Measurements from ENCODE around the gene RANBP3. TPM values are rescaled to one million over a fixed set of nuclear protein-coding genes. Genes with fewer than 3 reads are reported as not detected.
A peak's percentile ranks its signal among the peaks of the same experiment; 100 is the strongest.

RANBP3 gene
- total RNA-seq, 1 donor from 2014 or later = 98.5 TPM

GRCh38 chr19:5973867-5974635 lies 3.9 kb downstream of the RANBP3 start:
- Mint-ChIP-seq H3K27ac (peak overlapping the region; percentile 73), H3K4me3 (peak overlapping the region; percentile 65), H3K9me3 (no peaks in the 10 kb centered on the region), H3K36me3 (ENCODE audit: low read depth) (peaks cover 42% of the 10 kb centered on the region), H3K27me3 (no peaks in the 10 kb centered on the region), H3K4me1 (peaks cover 75% of the 10 kb centered on the region)
- no peak for TF ChIP-seq CTCF (IDR thresholded peaks at IDR 0.05)
- ATAC-seq (ENCODE audit: low read depth) = no peak
- CTCF ChIA-PET = interaction anchor here (1.0 to 2.7 kb wide), 2 partner anchors 13 to 170 kb away, joined by 3 to 8 read pairs; no protein-coding TSS in a partner anchor
- no peak for DNase-seq
- POLR2A ChIA-PET = interaction anchor here (1.6 kb wide), 1 partner anchor 70 kb away, joined by 6 read pairs; the partner anchor contains the start of gene VMAC
- intact Hi-C loops (cut with micrococcal nuclease) = no loop called here

DNA sequence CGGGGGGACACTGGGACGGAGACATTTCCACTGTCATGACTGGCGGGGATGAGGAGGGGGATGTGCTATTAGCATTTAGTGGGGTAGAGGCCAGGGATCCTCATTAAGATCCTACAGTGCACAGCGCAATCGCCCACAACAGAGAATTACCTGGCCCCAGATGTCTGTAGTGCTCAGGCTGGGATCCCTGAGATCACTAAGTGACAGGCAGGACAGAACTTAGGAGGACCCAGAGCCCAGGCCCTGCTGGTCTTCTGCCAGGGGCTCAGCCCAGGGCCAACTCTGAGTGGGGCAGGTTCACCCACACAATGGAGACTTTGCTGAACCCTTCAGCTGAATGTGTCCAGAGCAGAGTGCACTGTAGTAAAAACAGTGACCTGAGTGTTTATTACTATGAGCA lies 4.6 kb downstream of the RANBP3 start:
- H3K27me3 Mint-ChIP-seq = no peaks in the 10 kb centered on the region
- no peak overlapping the region for H3K4me3 Mint-ChIP-seq
- H3K9me3 Mint-ChIP-seq = no peaks in the 10 kb centered on the region
- intact Hi-C loops (cut with micrococcal nuclease) = no loop called here
- ChIA-PET POLR2A (no interaction called here), CTCF (no interaction called here)
- no peak for DNase-seq
- H3K4me1 Mint-ChIP-seq = peaks cover 77% of the 10 kb centered on the region
- no peak for TF ChIP-seq CTCF (IDR thresholded peaks at IDR 0.05)
- H3K36me3 Mint-ChIP-seq (ENCODE audit: low read depth) = peaks cover 45% of the 10 kb centered on the region
- H3K27ac Mint-ChIP-seq = peak overlapping the region; percentile 12
- ATAC-seq (ENCODE audit: low read depth) = no peak

DNA sequence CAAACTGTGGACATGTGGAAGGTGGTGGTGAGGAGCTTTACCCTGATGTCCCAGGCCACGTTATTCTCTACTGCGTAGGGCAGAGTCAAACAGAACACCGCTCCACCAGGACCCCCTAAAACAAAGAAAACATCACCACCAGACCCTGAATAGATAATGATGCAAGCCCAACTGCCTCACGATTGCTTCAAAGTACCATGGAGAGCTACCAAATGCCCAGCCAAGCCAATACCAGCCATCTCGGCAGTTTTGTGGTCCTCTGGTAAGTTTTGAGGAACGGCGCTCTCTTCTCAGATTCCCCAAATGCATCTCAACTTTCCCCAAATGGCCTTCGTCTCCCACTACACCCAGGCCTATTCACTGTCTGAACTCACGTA lies 5.6 kb downstream of the RANBP3 start:
- DNase-seq (no peak), ATAC-seq (ENCODE audit: low read depth) (no peak)
- POLR2A ChIA-PET = no interaction called here
- peaks cover 46% of the 10 kb centered on the region for H3K36me3 Mint-ChIP-seq (ENCODE audit: low read depth)
- H3K27ac Mint-ChIP-seq = no peak overlapping the region
- H3K27me3 Mint-ChIP-seq = no peaks in the 10 kb centered on the region
- no peak overlapping the region for H3K4me3 Mint-ChIP-seq
- TF ChIP-seq CTCF (IDR thresholded peaks at IDR 0.05) = no peak
- peaks cover 82% of the 10 kb centered on the region for H3K4me1 Mint-ChIP-seq
- intact Hi-C loops (cut with micrococcal nuclease) = no loop called here
- H3K9me3 Mint-ChIP-seq = no peaks in the 10 kb centered on the region
- CTCF ChIA-PET = no interaction called here

GRCh38 chr19:5971714-5972354 lies 6.1 kb downstream of the RANBP3 start:
- intact Hi-C loops (cut with micrococcal nuclease) = no loop called here
- no peak for ATAC-seq (ENCODE audit: low read depth)
- no peak for TF ChIP-seq CTCF (IDR thresholded peaks at IDR 0.05)
- Mint-ChIP-seq H3K4me3 (no peak overlapping the region), H3K27me3 (no peaks in the 10 kb centered on the region), H3K9me3 (no peaks in the 10 kb centered on the region), H3K27ac (no peak overlapping the region), H3K4me1 (peaks cover 81% of the 10 kb centered on the region), H3K36me3 (ENCODE audit: low read depth) (peaks cover 42% of the 10 kb centered on the region)
- POLR2A ChIA-PET = no interaction called here
- CTCF ChIA-PET = no interaction called here
- no peak for DNase-seq

DNA sequence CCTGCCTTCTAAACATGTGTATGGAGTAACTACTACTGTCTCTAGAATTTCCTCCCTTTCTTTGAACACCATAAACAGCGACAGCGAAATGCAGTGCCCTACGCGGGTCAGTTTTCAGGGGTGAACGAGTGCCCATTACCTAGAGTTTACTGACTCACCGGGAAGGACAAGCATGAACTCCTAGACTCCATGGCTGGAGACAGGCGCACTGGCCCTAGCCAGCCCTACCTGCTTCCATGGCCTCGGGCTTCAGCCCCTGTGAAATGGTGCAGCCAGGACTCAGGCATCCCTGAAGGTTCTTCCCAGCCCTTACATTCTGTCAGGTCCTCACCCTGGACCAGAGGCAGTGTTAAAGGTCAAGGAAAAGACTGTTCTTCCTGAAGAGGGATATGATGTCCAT lies 8.5 kb downstream of the RANBP3 start:
- H3K27me3 Mint-ChIP-seq = no peaks in the 10 kb centered on the region
- ChIA-PET CTCF (interaction anchor here (0.8 to 3.5 kb wide), 4 partner anchors 11 to 53 kb away, joined by 3 to 24 read pairs (median 7); no protein-coding TSS in a partner anchor), POLR2A (no interaction called here)
- H3K4me3 Mint-ChIP-seq = no peak overlapping the region
- ATAC-seq (ENCODE audit: low read depth) = no peak
- peaks cover 46% of the 10 kb centered on the region for H3K36me3 Mint-ChIP-seq (ENCODE audit: low read depth)
- intact Hi-C loops (cut with micrococcal nuclease) = no loop called here
- no peak for DNase-seq
- H3K9me3 Mint-ChIP-seq = no peaks in the 10 kb centered on the region
- no peak for TF ChIP-seq CTCF (IDR thresholded peaks at IDR 0.05)
- H3K4me1 Mint-ChIP-seq = peaks cover 74% of the 10 kb centered on the region
- H3K27ac Mint-ChIP-seq = no peak overlapping the region

Measured in activated B cell treated with CpG ODN at 0.5 μM for 24 hours (primary cell).